HepG2 (cell line): Measurements from ENCODE around the gene GPBAR1. TPM values are rescaled to one million over a fixed set of nuclear protein-coding genes. Genes with fewer than 3 reads are reported as not detected.

ENCODE experiments used
- CREB1 ChIP-seq, 2 experiments: fragments of 450-650 bp in 1 of 2; IDR thresholded peaks; 2 replicates each; pipeline ENCODE4 v1.6.1; 2016 to 2017; ENCODE audit warnings: control low read depth in 1 of 2, mild to moderate bottlenecking in 1 of 2, missing compliant biosample characterization in 1 of 2, missing genetic modification characterization in 1 of 2
- FOXO1 ChIP-seq: sonication (generic); formaldehyde crosslinking; IDR thresholded peaks from 2 replicates; pipeline ENCODE4 v1.4.0; 2020; ENCODE audit warnings: missing genetic modification reagents
- GABPA ChIP-seq, 2 experiments: IDR thresholded peaks; 2 replicates each; pipeline ENCODE4 v1.6.1; 2011 to 2016; ENCODE audit warnings: low read depth in 2 of 2, low read length in 1 of 2, missing biosample characterization in 1 of 2, missing genetic modification characterization in 1 of 2
- GMEB1 ChIP-seq: sonication (generic); formaldehyde crosslinking; IDR thresholded peaks from 2 replicates; pipeline ENCODE4 v1.5.1; 2020; ENCODE audit warnings: missing genetic modification reagents, mild to moderate bottlenecking, borderline replicate concordance
- IKZF1 ChIP-seq: fragments of 450-650 bp; IDR thresholded peaks from 2 replicates; pipeline ENCODE4 v1.7.1; 2016
- IKZF4 ChIP-seq: sonication (generic); formaldehyde crosslinking; IDR thresholded peaks from 2 replicates; pipeline ENCODE4 v1.5.1; 2020; ENCODE audit warnings: borderline replicate concordance, mild to moderate bottlenecking, low read depth, missing genetic modification reagents; ENCODE audit errors: not compliant biosample characterization
- MNT ChIP-seq: fragments of 450-650 bp; IDR thresholded peaks from 2 replicates; pipeline ENCODE4 v1.6.1; 2016
- NKX3-1 ChIP-seq: sonication (generic); formaldehyde crosslinking; IDR thresholded peaks from 2 replicates; pipeline ENCODE4 v1.5.0; 2020; ENCODE audit warnings: missing genetic modification reagents
- SOX13 ChIP-seq, 3 experiments: fragments of 450-650 bp in 1 of 3; sonication (generic) in 1 of 3; formaldehyde crosslinking in 1 of 3; IDR thresholded peaks in 2 of 3; conservative IDR thresholded peaks in 1 of 3; 2 replicates each; pipeline versions ENCODE4 v1.5.0 to v1.6.1; 2016 to 2020; ENCODE audit warnings: antibody characterized with exemption in 1 of 3, mild to moderate bottlenecking in 1 of 3, missing compliant biosample characterization in 1 of 3, missing genetic modification reagents in 1 of 3, moderate library complexity in 1 of 3
- SP5 ChIP-seq: IDR thresholded peaks from 2 replicates; pipeline ENCODE4 v1.6.1; 2016; ENCODE audit warnings: low read depth, borderline replicate concordance
- U2AF1 ChIP-seq: fragments of 200-400 bp; formaldehyde crosslinking; optimal IDR thresholded peaks from 2 replicates; pipeline ENCODE3; 2017; ENCODE audit warnings: mild to moderate bottlenecking, low read depth, low read length
- ZFX ChIP-seq: sonication (generic); formaldehyde crosslinking; IDR thresholded peaks from 2 replicates; pipeline ENCODE4 v1.4.0; 2020; ENCODE audit warnings: mild to moderate bottlenecking, low read depth, missing genetic modification reagents, moderate library complexity
- ZNF512B ChIP-seq: sonication (generic); formaldehyde crosslinking; IDR thresholded peaks from 2 replicates; pipeline ENCODE4 v1.5.1; 2020; ENCODE audit warnings: missing genetic modification reagents, mild to moderate bottlenecking, borderline replicate concordance
- ZNF670 ChIP-seq: sonication (generic); formaldehyde crosslinking; IDR thresholded peaks from 2 replicates; pipeline ENCODE4 v1.8.0; 2022; ENCODE audit warnings: mild to moderate bottlenecking, missing genetic modification reagents, borderline replicate concordance
- ZNF75D ChIP-seq: sonication (generic); formaldehyde crosslinking; IDR thresholded peaks from 2 replicates; pipeline ENCODE4 v1.8.1; 2023; ENCODE audit warnings: missing genetic modification reagents, mild to moderate bottlenecking, borderline replicate concordance
- polyA plus RNA-seq, 8 experiments: library from polyadenylated mRNA; depleted of rRNA in 3 of 8; stranded (reverse) in 7 of 8; unstranded in 1 of 8; fragments of >200 nt; fragmentation: Illumina TruSeq in 4 of 8; extraction: Trizol in 4 of 8; gene quantifications; 2 replicates each; pipeline versions ENCODE4 v1.2.1 to v1.2.3, GENCODE V29; 2011 to 2016; ENCODE audit warnings: low read depth in 4 of 8, missing spikeins in 1 of 8, mixed read lengths in 1 of 8; ENCODE audit not compliant: insufficient read depth in 1 of 8
- total RNA-seq, 5 experiments: library from RNA; depleted of rRNA; stranded (reverse); fragments of >200 nt; fragmentation: Illumina TruSeq; extraction: Trizol; gene quantifications; 2 replicates each; pipeline ENCODE4 v1.2.3, GENCODE V29; 2016; ENCODE audit warnings: low read depth in 1 of 5
- TF ChIP-seq, protein P1 (sequence below): sonication (generic); formaldehyde crosslinking; IDR thresholded peaks from 2 replicates; pipeline ENCODE4; 2020; ENCODE audit warnings: missing genetic modification reagents, mild to moderate bottlenecking, borderline replicate concordance

Gene GPBAR1
- total and polyA plus RNA-seq, 2 of the 13 experiments (the other 11 are each of a cell fraction or from before 2014, with no cell fraction given), result 0.05 to 0.09 TPM

- TF ChIP-seq, protein P1, sequence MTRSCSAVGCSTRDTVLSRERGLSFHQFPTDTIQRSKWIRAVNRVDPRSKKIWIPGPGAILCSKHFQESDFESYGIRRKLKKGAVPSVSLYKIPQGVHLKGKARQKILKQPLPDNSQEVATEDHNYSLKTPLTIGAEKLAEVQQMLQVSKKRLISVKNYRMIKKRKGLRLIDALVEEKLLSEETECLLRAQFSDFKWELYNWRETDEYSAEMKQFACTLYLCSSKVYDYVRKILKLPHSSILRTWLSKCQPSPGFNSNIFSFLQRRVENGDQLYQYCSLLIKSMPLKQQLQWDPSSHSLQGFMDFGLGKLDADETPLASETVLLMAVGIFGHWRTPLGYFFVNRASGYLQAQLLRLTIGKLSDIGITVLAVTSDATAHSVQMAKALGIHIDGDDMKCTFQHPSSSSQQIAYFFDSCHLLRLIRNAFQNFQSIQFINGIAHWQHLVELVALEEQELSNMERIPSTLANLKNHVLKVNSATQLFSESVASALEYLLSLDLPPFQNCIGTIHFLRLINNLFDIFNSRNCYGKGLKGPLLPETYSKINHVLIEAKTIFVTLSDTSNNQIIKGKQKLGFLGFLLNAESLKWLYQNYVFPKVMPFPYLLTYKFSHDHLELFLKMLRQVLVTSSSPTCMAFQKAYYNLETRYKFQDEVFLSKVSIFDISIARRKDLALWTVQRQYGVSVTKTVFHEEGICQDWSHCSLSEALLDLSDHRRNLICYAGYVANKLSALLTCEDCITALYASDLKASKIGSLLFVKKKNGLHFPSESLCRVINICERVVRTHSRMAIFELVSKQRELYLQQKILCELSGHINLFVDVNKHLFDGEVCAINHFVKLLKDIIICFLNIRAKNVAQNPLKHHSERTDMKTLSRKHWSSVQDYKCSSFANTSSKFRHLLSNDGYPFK (CRISPR knock-in tag), result no peak
- TF ChIP-seq FOXO1 (CRISPR knock-in tag) (peak; percentile 44; the same call in 1 of the 2 replicates), IKZF4 (CRISPR knock-in tag) (peak; percentile 81), ZNF512B (0 out of 2 replicates have a peak, but pooled peaks have one; percentile 28), ZNF670 (CRISPR knock-in tag) (peak; percentile 87), GABPA (IDR thresholded peaks at IDR 0.05; ENCODE audit: low read depth, low read length) (no peak), GABPA (CRISPR knock-in tag; IDR thresholded peaks at IDR 0.05; ENCODE audit: low read depth) (0 out of 2 replicates have a peak, but pooled peaks have one; percentile 10), CREB1 (IDR thresholded peaks at IDR 0.05) (no peak), CREB1 (CRISPR knock-in tag; IDR thresholded peaks at IDR 0.05) (0 out of 2 replicates have a peak, but pooled peaks have one; percentile 38), NKX3-1 (CRISPR knock-in tag) (no peak), SP5 (0 out of 2 replicates have a peak, but pooled peaks have one; percentile 44), IKZF1 (no peak), U2AF1 (no peak), MNT (peak; percentile 41; the same call in 1 of the 2 replicates), SOX13 (IDR thresholded peaks at IDR 0.05) (no peak), SOX13 (CRISPR knock-in tag; conservative IDR thresholded peaks at IDR 0.05 in 1 of 2, IDR thresholded peaks at IDR 0.05 in 1 of 2) (no peak), ZFX (peak; percentile 39), GMEB1 (CRISPR knock-in tag) (peak; percentile 47; the same call in 1 of the 2 replicates), ZNF75D (CRISPR knock-in tag) (no peak)
Measured at GRCh38 chr2:218289639-218290315, 29.0 kb downstream of the GPBAR1 start (continued).
